K562 (cell line): ENCODE measurements around the gene MYO1A. TPM values are rescaled to one million over a fixed set of nuclear protein-coding genes. Genes with fewer than 3 reads are reported as not detected.
A peak's percentile ranks its signal among the peaks of the same experiment; 100 is the strongest.

Experiments
- ATF4 ChIP-seq: fragments of 450-650 bp; formaldehyde crosslinking; IDR thresholded peaks from 2 replicates; pipeline ENCODE4 v1.4.0; 2022; ENCODE audit warnings: mild to moderate bottlenecking, moderate library complexity
- ATF7 ChIP-seq: fragments of 450-650 bp; IDR thresholded peaks from 2 replicates; pipeline ENCODE4 v1.7.1; 2014; ENCODE audit warnings: mild to moderate bottlenecking, moderate library complexity
- BCL6 ChIP-seq: fragments of 250-450 bp; sonication (Bioruptor Pico); IDR thresholded peaks from 2 replicates; pipeline ENCODE4 v1.4.0; 2020
- DMBX1 ChIP-seq: fragments of 250-450 bp; sonication (Bioruptor Pico); IDR thresholded peaks from 2 replicates; pipeline ENCODE4 v1.8.0; 2022; ENCODE audit warnings: inconsistent platforms, mild to moderate bottlenecking, moderate library complexity, borderline replicate concordance
- E2F8 ChIP-seq: fragments of 450-650 bp; IDR thresholded peaks from 2 replicates; pipeline ENCODE4 v1.7.1; 2018; ENCODE audit warnings: mild to moderate bottlenecking, low read depth; ENCODE audit not compliant: partially characterized antibody
- EHMT2 ChIP-seq: fragments of 450-650 bp; IDR thresholded peaks from 2 replicates; pipeline ENCODE4 v1.6.1; 2018; ENCODE audit warnings: antibody characterized with exemption
- KHSRP ChIP-seq: fragments of 450-650 bp; IDR thresholded peaks from 2 replicates; pipeline ENCODE4 v1.6.1; 2017
- L3MBTL2 ChIP-seq: fragments of 450-650 bp; IDR thresholded peaks from 2 replicates; pipeline ENCODE4 v1.6.1; 2016; ENCODE audit warnings: mild to moderate bottlenecking, moderate library complexity
- NFATC3 ChIP-seq: fragments of 450-650 bp; IDR thresholded peaks from 2 replicates; pipeline ENCODE4 v1.6.1; 2017; ENCODE audit warnings: mild to moderate bottlenecking
- NFE2L1 ChIP-seq: fragments of 450-650 bp; IDR thresholded peaks from 2 replicates; pipeline ENCODE4 v1.6.1; 2016; ENCODE audit warnings: missing genetic modification characterization, low read depth, mild to moderate bottlenecking, missing compliant biosample characterization, moderate library complexity, borderline replicate concordance
- NRF1 ChIP-seq, 2 experiments: fragments of 450-650 bp; IDR thresholded peaks in 1 of 2; conservative IDR thresholded peaks in 1 of 2; 2 replicates each; pipeline ENCODE4 v1.6.1; 2014; ENCODE audit warnings: mild to moderate bottlenecking in 2 of 2
- RCOR1 ChIP-seq, 2 experiments: IDR thresholded peaks; 2 replicates each; pipeline ENCODE4 v1.6.1; 2012; ENCODE audit warnings: low read depth in 2 of 2, low read length in 2 of 2, borderline replicate concordance in 1 of 2, improper control_type of control experiment in 1 of 2
- TSHZ1 ChIP-seq: fragments of 250-450 bp; sonication (Bioruptor Pico); IDR thresholded peaks from 2 replicates; pipeline ENCODE4 v1.4.0; 2020; ENCODE audit warnings: mild to moderate bottlenecking, moderate library complexity
- ZBTB17 ChIP-seq: fragments of 450-650 bp; formaldehyde crosslinking; IDR thresholded peaks from 2 replicates; pipeline ENCODE4 v1.4.0; 2020; ENCODE audit warnings: mild to moderate bottlenecking
- polyA plus RNA-seq, 8 experiments: library from polyadenylated mRNA; depleted of rRNA in 4 of 8; stranded (reverse) in 5 of 8; unstranded in 3 of 8; fragments of >200 nt; fragmentation: Nextera tagmentation in 2 of 8; fragmentation: Illumina TruSeq in 1 of 8; extraction: Ambion mirVana in 2 of 8; extraction: Trizol in 1 of 8; gene quantifications; 2 replicates each; pipeline versions ENCODE4 v1.2.1 to v1.2.3, GENCODE V29; 2011 to 2014; ENCODE audit warnings: inconsistent platforms in 1 of 8, missing spikeins in 1 of 8
- total RNA-seq, 7 experiments: library from RNA; depleted of rRNA in 6 of 7; stranded (reverse); fragments of >200 nt in 6 of 7; fragmentation: Illumina TruSeq in 2 of 7; extraction: Trizol in 2 of 7; gene quantifications; 2 replicates each; pipeline versions ENCODE4 v1.2.1 to v1.2.3, GENCODE V29; 2011 to 2021; ENCODE audit warnings: low replicate concordance in 1 of 7
- TF ChIP-seq, protein P1 (sequence below): fragments of 450-650 bp; formaldehyde crosslinking; IDR thresholded peaks from 2 replicates; pipeline ENCODE4 v1.4.0; 2022; ENCODE audit warnings: missing genetic modification characterization

MYO1A gene
- total and polyA plus RNA-seq, 9 of the 15 experiments (the other 6 are each of a cell fraction or from before 2014, with no cell fraction given), result 0.03 to 0.29 (median 0.14) TPM; not detected in 2

- TF ChIP-seq E2F8 (peak; percentile 51), ATF4 (CRISPR knock-in tag) (0 out of 2 replicates have a peak, but pooled peaks have one; percentile 2), NFATC3 (no peak), NRF1 (conservative IDR thresholded peaks at IDR 0.05 in 1 of 2, IDR thresholded peaks at IDR 0.05 in 1 of 2) (peak; percentile 47 to 52; a peak in 3 of 4 replicates), DMBX1 (peak; percentile 31; the same call in 1 of the 2 replicates), EHMT2 (no peak), L3MBTL2 (peak; percentile 94), TSHZ1 (CRISPR knock-in tag) (no peak), NFE2L1 (tag) (no peak), RCOR1 (IDR thresholded peaks at IDR 0.05; ENCODE audit: borderline replicate concordance in 1 of 2, low read depth in 2 of 2, low read length in 2 of 2) (peak in 1 of 2 experiments; percentile 59; a peak in 1 of 4 replicates), BCL6 (no peak), KHSRP (0 out of 2 replicates have a peak, but pooled peaks have one; percentile 42), ZBTB17 (peak; percentile 89), ATF7 (peak; percentile 39; the same call in 1 of the 2 replicates)
- TF ChIP-seq, protein P1, sequence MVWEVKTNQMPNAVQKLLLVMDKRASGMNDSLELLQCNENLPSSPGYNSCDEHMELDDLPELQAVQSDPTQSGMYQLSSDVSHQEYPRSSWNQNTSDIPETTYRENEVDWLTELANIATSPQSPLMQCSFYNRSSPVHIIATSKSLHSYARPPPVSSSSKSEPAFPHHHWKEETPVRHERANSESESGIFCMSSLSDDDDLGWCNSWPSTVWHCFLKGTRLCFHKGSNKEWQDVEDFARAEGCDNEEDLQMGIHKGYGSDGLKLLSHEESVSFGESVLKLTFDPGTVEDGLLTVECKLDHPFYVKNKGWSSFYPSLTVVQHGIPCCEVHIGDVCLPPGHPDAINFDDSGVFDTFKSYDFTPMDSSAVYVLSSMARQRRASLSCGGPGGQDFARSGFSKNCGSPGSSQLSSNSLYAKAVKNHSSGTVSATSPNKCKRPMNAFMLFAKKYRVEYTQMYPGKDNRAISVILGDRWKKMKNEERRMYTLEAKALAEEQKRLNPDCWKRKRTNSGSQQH (CRISPR knock-in tag), result peak; percentile 47; the same call in 1 of the 2 replicates
Observed at GRCh38 chr12:57085999-57086492, 36.1 kb upstream of the MYO1A start (continued).
